Liver (tissue), 9 donors: ENCODE results near the gene REPS2. TPM values are rescaled to one million over a fixed set of nuclear protein-coding genes. Genes with fewer than 3 reads are reported as not detected.

ENCODE experiments used
- DNase-seq: peaks from one replicate; pipeline ENCODE4 v3.0.0-alpha.2; 2017; ENCODE audit warnings: low spot score
- H3K27ac ChIP-seq, 2 donors: one replicate each; pipeline ENCODE4 v1.7.0; 2013; ENCODE audit warnings: inconsistent platforms in 2 of 2, low read length in 2 of 2, control low read depth in 1 of 2, low read depth in 1 of 2, mild to moderate bottlenecking in 1 of 2
- H3K27me3 ChIP-seq, 4 donors: one replicate each; pipeline versions ENCODE4 v1.6.1 to v1.7.0; 2013; ENCODE audit warnings: low read length in 3 of 4, inconsistent platforms in 1 of 4, mild to moderate bottlenecking in 1 of 4, moderate library complexity in 1 of 4; ENCODE audit not compliant: control insufficient read depth in 4 of 4, insufficient read depth in 4 of 4
- H3K36me3 ChIP-seq, 4 donors: one replicate each; pipeline versions ENCODE4 v1.6.1 to v1.7.0; 2013; ENCODE audit warnings: low read length in 3 of 4, mild to moderate bottlenecking in 3 of 4, low read depth in 1 of 4, moderate library complexity in 1 of 4; ENCODE audit not compliant: control insufficient read depth in 4 of 4, insufficient read depth in 3 of 4
- H3K4me1 ChIP-seq, 4 donors: one replicate each; pipeline versions ENCODE4 v1.6.1 to v1.7.0; 2013; ENCODE audit warnings: low read length in 3 of 4, mild to moderate bottlenecking in 3 of 4, moderate library complexity in 1 of 4; ENCODE audit not compliant: control insufficient read depth in 4 of 4, insufficient read depth in 4 of 4
- H3K4me3 ChIP-seq, 3 donors: one replicate each; pipeline versions ENCODE4 v1.6.1 to v1.7.0; 2013; ENCODE audit warnings: low read length in 3 of 3, control low read depth in 1 of 3, low read depth in 1 of 3, mild to moderate bottlenecking in 1 of 3
- H3K9ac ChIP-seq, 2 donors: one replicate each; pipeline ENCODE4 v1.7.0; 2013; ENCODE audit warnings: low read length in 2 of 2, mild to moderate bottlenecking in 2 of 2, moderate library complexity in 2 of 2, control low read depth in 1 of 2, low read depth in 1 of 2
- H3K9me3 ChIP-seq, 4 donors: one replicate each; pipeline versions ENCODE4 v1.6.1 to v1.7.0; 2013; ENCODE audit warnings: low read length in 3 of 4; ENCODE audit not compliant: control insufficient read depth in 4 of 4
- ATF3 ChIP-seq: IDR thresholded peaks from 2 replicates; pipeline ENCODE4 v1.6.1; 2016; ENCODE audit warnings: antibody characterized with exemption
- CTCF ChIP-seq: fragments of 150-350 bp; IDR thresholded peaks from 2 replicates; pipeline ENCODE4 v1.5.1; 2017; ENCODE audit warnings: improper control_type of control experiment, low read depth, low read length; ENCODE audit not compliant: missing input control
- EGR1 ChIP-seq, 2 donors: IDR thresholded peaks; 2 replicates each; pipeline ENCODE4 v1.6.1; 2016 to 2018; ENCODE audit warnings: antibody characterized with exemption in 2 of 2, low read depth in 2 of 2
- FOXA1 ChIP-seq: IDR thresholded peaks from 2 replicates; pipeline ENCODE4 v1.6.1; 2016; ENCODE audit warnings: antibody characterized with exemption
- FOXA2 ChIP-seq: IDR thresholded peaks from 2 replicates; pipeline ENCODE4 v1.6.1; 2016; ENCODE audit warnings: antibody characterized with exemption
- GABPA ChIP-seq, 2 donors: IDR thresholded peaks in 1 of 2; conservative IDR thresholded peaks in 1 of 2; 2 replicates each; pipeline ENCODE4 v1.6.1; 2016; ENCODE audit warnings: antibody characterized with exemption in 2 of 2, mild to moderate bottlenecking in 1 of 2, moderate library complexity in 1 of 2
- HNF4A ChIP-seq, 2 donors: conservative IDR thresholded peaks; 2 replicates each; pipeline ENCODE4 v1.6.1; 2016; ENCODE audit warnings: antibody characterized with exemption in 2 of 2, mild to moderate bottlenecking in 2 of 2
- HNF4G ChIP-seq: IDR thresholded peaks from 2 replicates; pipeline ENCODE4 v1.6.1; 2016; ENCODE audit warnings: antibody characterized with exemption
- JUND ChIP-seq, 2 donors: IDR thresholded peaks; 2 replicates each; pipeline ENCODE4 v1.6.1; 2016; ENCODE audit warnings: antibody characterized with exemption in 2 of 2
- NR2F2 ChIP-seq: IDR thresholded peaks from 2 replicates; pipeline ENCODE4 v1.6.1; 2016; ENCODE audit warnings: antibody characterized with exemption
- RAD21 ChIP-seq, 2 donors: IDR thresholded peaks; 2 replicates each; pipeline ENCODE4 v1.6.1; 2016; ENCODE audit warnings: antibody characterized with exemption in 2 of 2, mild to moderate bottlenecking in 2 of 2
- RXRA ChIP-seq, 2 donors: IDR thresholded peaks; 2 replicates each; pipeline ENCODE4 v1.6.1; 2017 to 2018; ENCODE audit warnings: antibody characterized with exemption in 2 of 2, mild to moderate bottlenecking in 1 of 2
- SP1 ChIP-seq: IDR thresholded peaks from 2 replicates; pipeline ENCODE4 v1.6.1; 2018; ENCODE audit warnings: antibody characterized with exemption, mild to moderate bottlenecking
- TAF1 ChIP-seq: conservative IDR thresholded peaks from 2 replicates; pipeline ENCODE4 v1.6.1; 2016; ENCODE audit warnings: antibody characterized with exemption, mild to moderate bottlenecking
- YY1 ChIP-seq: IDR thresholded peaks from 2 replicates; pipeline ENCODE4 v1.6.1; 2016; ENCODE audit warnings: antibody characterized with exemption, mild to moderate bottlenecking
- ZBTB33 ChIP-seq: IDR thresholded peaks from 2 replicates; pipeline ENCODE4 v1.6.1; 2016; ENCODE audit warnings: antibody characterized with exemption
- WGBS: extraction: QIAGEN DNeasy Blood & Tissue Kit; methylation state at CpG from one replicate; pipeline ENCODE4 v1.1.7; 2013; 5-methylcytosine and 5-hydroxymethylcytosine counted together
- polyA plus RNA-seq, 2 donors: library from polyadenylated mRNA; stranded (reverse) in 1 of 2; unstranded in 1 of 2; fragments of 200-250 nt in 1 of 2; fragments of >200 nt in 1 of 2; fragmentation: Nextera tagmentation in 1 of 2; extraction: Ambion mirVana in 1 of 2; gene quantifications; one replicate each; pipeline versions ENCODE4 v1.2.1 to v1.2.3, GENCODE V29; 2013 to 2015
- total RNA-seq, 2 donors: library from RNA; depleted of rRNA; stranded (reverse); fragments of >200 nt; gene quantifications; one replicate each; pipeline ENCODE4 v1.2.3, GENCODE V29; 2014
- TF ChIP-seq, protein P1 (sequence below): IDR thresholded peaks from 2 replicates; pipeline ENCODE4 v1.6.1; 2016; ENCODE audit warnings: antibody characterized with exemption
- TF ChIP-seq, protein P2 (sequence below): IDR thresholded peaks from 2 replicates; pipeline ENCODE4 v1.6.1; 2016; ENCODE audit warnings: antibody characterized with exemption, mild to moderate bottlenecking
- donor health status: healthy.
- donor health status: healthy.
- donor health status: healthy.
- donor health status: healthy.
- donor health status: healthy.

REPS2 gene
- total and polyA plus RNA-seq, 4 donors: 3.5 to 10.7 (median 6.2) TPM

- H3K4me3 ChIP-seq: no peak overlapping the region
- no peaks in the 10 kb centered on the region for H3K4me1 ChIP-seq
- no peaks in the 10 kb centered on the region for H3K36me3 ChIP-seq
- no peak overlapping the region for H3K9ac ChIP-seq
- DNase-seq: no peak
- H3K9me3 ChIP-seq: peaks cover 0 to 4% (median 0%) of the 10 kb centered on the region in 4 donors
- TF ChIP-seq JUND (IDR thresholded peaks at IDR 0.05): no peak
- no peak for TF ChIP-seq HNF4A (conservative IDR thresholded peaks at IDR 0.05)
- no peak for TF ChIP-seq HNF4G
- TF ChIP-seq RAD21 (IDR thresholded peaks at IDR 0.05): no peak
- no peak for TF ChIP-seq EGR1 (IDR thresholded peaks at IDR 0.05; ENCODE audit: low read depth in 2 of 2)
- TF ChIP-seq ATF3: no peak
- TF ChIP-seq, protein P1, sequence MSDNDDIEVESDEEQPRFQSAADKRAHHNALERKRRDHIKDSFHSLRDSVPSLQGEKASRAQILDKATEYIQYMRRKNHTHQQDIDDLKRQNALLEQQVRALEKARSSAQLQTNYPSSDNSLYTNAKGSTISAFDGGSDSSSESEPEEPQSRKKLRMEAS: no peak
- TF ChIP-seq YY1: no peak
- TF ChIP-seq NR2F2: no peak
- TF ChIP-seq FOXA2: no peak
- no peak for TF ChIP-seq FOXA1
- TF ChIP-seq ZBTB33: no peak
- no peak for TF ChIP-seq CTCF
- no peak for TF ChIP-seq TAF1
- no peak for TF ChIP-seq SP1
- TF ChIP-seq, protein P2, sequence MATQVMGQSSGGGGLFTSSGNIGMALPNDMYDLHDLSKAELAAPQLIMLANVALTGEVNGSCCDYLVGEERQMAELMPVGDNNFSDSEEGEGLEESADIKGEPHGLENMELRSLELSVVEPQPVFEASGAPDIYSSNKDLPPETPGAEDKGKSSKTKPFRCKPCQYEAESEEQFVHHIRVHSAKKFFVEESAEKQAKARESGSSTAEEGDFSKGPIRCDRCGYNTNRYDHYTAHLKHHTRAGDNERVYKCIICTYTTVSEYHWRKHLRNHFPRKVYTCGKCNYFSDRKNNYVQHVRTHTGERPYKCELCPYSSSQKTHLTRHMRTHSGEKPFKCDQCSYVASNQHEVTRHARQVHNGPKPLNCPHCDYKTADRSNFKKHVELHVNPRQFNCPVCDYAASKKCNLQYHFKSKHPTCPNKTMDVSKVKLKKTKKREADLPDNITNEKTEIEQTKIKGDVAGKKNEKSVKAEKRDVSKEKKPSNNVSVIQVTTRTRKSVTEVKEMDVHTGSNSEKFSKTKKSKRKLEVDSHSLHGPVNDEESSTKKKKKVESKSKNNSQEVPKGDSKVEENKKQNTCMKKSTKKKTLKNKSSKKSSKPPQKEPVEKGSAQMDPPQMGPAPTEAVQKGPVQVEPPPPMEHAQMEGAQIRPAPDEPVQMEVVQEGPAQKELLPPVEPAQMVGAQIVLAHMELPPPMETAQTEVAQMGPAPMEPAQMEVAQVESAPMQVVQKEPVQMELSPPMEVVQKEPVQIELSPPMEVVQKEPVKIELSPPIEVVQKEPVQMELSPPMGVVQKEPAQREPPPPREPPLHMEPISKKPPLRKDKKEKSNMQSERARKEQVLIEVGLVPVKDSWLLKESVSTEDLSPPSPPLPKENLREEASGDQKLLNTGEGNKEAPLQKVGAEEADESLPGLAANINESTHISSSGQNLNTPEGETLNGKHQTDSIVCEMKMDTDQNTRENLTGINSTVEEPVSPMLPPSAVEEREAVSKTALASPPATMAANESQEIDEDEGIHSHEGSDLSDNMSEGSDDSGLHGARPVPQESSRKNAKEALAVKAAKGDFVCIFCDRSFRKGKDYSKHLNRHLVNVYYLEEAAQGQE: no peak
- TF ChIP-seq GABPA (IDR thresholded peaks at IDR 0.05 in 1 of 2, conservative IDR thresholded peaks at IDR 0.05 in 1 of 2): no peak
- TF ChIP-seq RXRA (IDR thresholded peaks at IDR 0.05): no peak
- 95% methylated on average over 2 of the region's 2 CpGs for WGBS
- no peaks in the 10 kb centered on the region for H3K27me3 ChIP-seq
- H3K27ac ChIP-seq: no peak overlapping the region
These were observed 207.5 kb downstream of the REPS2 start for GRCh38 chrX:17154001-17154400.
